HL-60/S4 treated with retinoic acid at 250 ng/mL for 4 days and 3 days (cell line): Measurements from ENCODE around the gene GRIK4.

ENCODE experiments used
- in situ Hi-C: fragments of 300-500 bp; cut with MboI; formaldehyde crosslinking; loops from 2 replicates; pipeline ENCODE4 v1.7.0; 2022; ENCODE audit warnings: low sequenced_read_pairs

Gene GRIK4

GRCh38 chr11:120505801-120506425, 5.6 kb upstream of the GRIK4 start:
- in situ Hi-C loops, result no loop called here

- in situ Hi-C loops, result no loop called here
Observed at GRCh38 chr11:120509346-120510053, 2.0 kb upstream of the GRIK4 start.

- in situ Hi-C loops, result no loop called here
Observed at GRCh38 chr11:120510406-120511115, 987 bp upstream of the GRIK4 start.

- in situ Hi-C loops, result no loop called here
Observed at GRCh38 chr11:120511820-120512738, 531 bp downstream of the GRIK4 start.

- in situ Hi-C loops, result no loop called here
Observed at GRCh38 chr11:120512739-120513435, 1.3 kb downstream of the GRIK4 start.

- in situ Hi-C loops, result no loop called here
Observed at GRCh38 chr11:120513436-120514315, 2.1 kb downstream of the GRIK4 start.

GRCh38 chr11:120514541-120515121, 3.1 kb downstream of the GRIK4 start:
- in situ Hi-C loops, result no loop called here

GRCh38 chr11:120515186-120515723, 3.7 kb downstream of the GRIK4 start:
- in situ Hi-C loops, result no loop called here

GRCh38 chr11:120516461-120517389, 5.2 kb downstream of the GRIK4 start:
- in situ Hi-C loops, result no loop called here

- in situ Hi-C loops, result no loop called here
Observed at GRCh38 chr11:120517390-120517761, 5.8 kb downstream of the GRIK4 start.

GRCh38 chr11:120517801-120518291, 6.3 kb downstream of the GRIK4 start:
- in situ Hi-C loops, result no loop called here

GRCh38 chr11:120518356-120518755, 6.8 kb downstream of the GRIK4 start:
- in situ Hi-C loops, result no loop called here

GRCh38 chr11:120519474-120519873, 7.9 kb downstream of the GRIK4 start:
- in situ Hi-C loops, result no loop called here

GRCh38 chr11:120520091-120520822, 8.7 kb downstream of the GRIK4 start:
- in situ Hi-C loops, result no loop called here

- in situ Hi-C loops, result no loop called here
Observed at GRCh38 chr11:120521176-120521575, 9.6 kb downstream of the GRIK4 start.

- in situ Hi-C loops, result no loop called here
Observed at GRCh38 chr11:120522021-120522420, 10.5 kb downstream of the GRIK4 start.

GRCh38 chr11:120522736-120523135, 11.2 kb downstream of the GRIK4 start:
- in situ Hi-C loops, result no loop called here
